NCI-H187 treated with DMSO at 0.1 percent for 48 hours (cell line): Measurements from ENCODE around the gene PGRMC1.
"Not testable (repeated sequence)": the region's sequence is repeated elsewhere in the genome, so short reads cannot be mapped to it uniquely, and the experiment has no call there.

ENCODE experiments used
- DNase-seq: peaks from one replicate; lab custom pipeline; 2025; lab: John Stamatoyannopoulos, UW

The PGRMC1 gene

GRCh38 chrX:119235872-119236622 is at the start of gene PGRMC1:
Gene PGRMC1, plus strand, starts transcription at chrX:119236285. Its CDS starts 79 bp downstream, at chrX:119236364.
- no peak for DNase-seq

- no peak for DNase-seq
Measured at GRCh38 chrX:119186763-119187162, 49.3 kb upstream of the PGRMC1 start.

GRCh38 chrX:119187298-119187697 is 48.8 kb upstream of the PGRMC1 start:
- no peak for DNase-seq

GRCh38 chrX:119189115-119189514 is 47.0 kb upstream of the PGRMC1 start:
- no peak for DNase-seq

GRCh38 chrX:119189595-119189994 is 46.5 kb upstream of the PGRMC1 start:
- DNase-seq = no peak

GRCh38 chrX:119190091-119190681 is 45.9 kb upstream of the PGRMC1 start:
- no peak for DNase-seq

- DNase-seq = no peak
Measured at GRCh38 chrX:119190831-119191230, 45.3 kb upstream of the PGRMC1 start.

GRCh38 chrX:119194621-119195020 is 41.5 kb upstream of the PGRMC1 start:
- DNase-seq = no peak

- no peak for DNase-seq
Measured at GRCh38 chrX:119201570-119201969, 34.5 kb upstream of the PGRMC1 start.

GRCh38 chrX:119206203-119206602 is 29.9 kb upstream of the PGRMC1 start:
- no peak for DNase-seq

GRCh38 chrX:119207483-119207882 is 28.6 kb upstream of the PGRMC1 start:
- not testable (repeated sequence) for DNase-seq

- DNase-seq = no peak
Measured at GRCh38 chrX:119208401-119209057, 27.6 kb upstream of the PGRMC1 start.

GRCh38 chrX:119210931-119211648 is 25.0 kb upstream of the PGRMC1 start:
- DNase-seq = not testable (repeated sequence)

GRCh38 chrX:119211649-119212014 is 24.5 kb upstream of the PGRMC1 start:
- no peak for DNase-seq

- DNase-seq = no peak
Measured at GRCh38 chrX:119218198-119218597, 17.9 kb upstream of the PGRMC1 start.

GRCh38 chrX:119222932-119223331 is 13.2 kb upstream of the PGRMC1 start:
- no peak for DNase-seq

- no peak for DNase-seq
Measured at GRCh38 chrX:119223783-119224182, 12.3 kb upstream of the PGRMC1 start.

- DNase-seq = no peak
Measured at GRCh38 chrX:119226446-119226845, 9.6 kb upstream of the PGRMC1 start.

- no peak for DNase-seq
Measured at GRCh38 chrX:119228512-119229252, 7.4 kb upstream of the PGRMC1 start.

- DNase-seq = no peak
Measured at GRCh38 chrX:119229253-119229615, 6.9 kb upstream of the PGRMC1 start.

- DNase-seq = no peak
Measured at GRCh38 chrX:119230850-119231249, 5.2 kb upstream of the PGRMC1 start.

- no peak for DNase-seq
Measured at GRCh38 chrX:119231936-119232445, 4.1 kb upstream of the PGRMC1 start.
